H9 (cell line): ENCODE results near the gene NDUFS2. TPM values are rescaled to one million over a fixed set of nuclear protein-coding genes. Genes with fewer than 3 reads are reported as not detected.

Source experiments
- DNase-seq: peaks from one replicate; pipeline ENCODE4 v3.0.0-alpha.2; 2017
- H2AFZ ChIP-seq: one replicate; pipeline ENCODE4 v1.6.1; 2013; ENCODE audit warnings: mild to moderate bottlenecking, low read length, control low read depth, moderate library complexity
- H2AK5ac ChIP-seq: 2 replicates; pipeline ENCODE4 v1.6.1; 2013; ENCODE audit warnings: low read length, control low read depth, mixed read lengths; ENCODE audit not compliant: insufficient read length
- H2BK120ac ChIP-seq: one replicate; pipeline ENCODE4 v1.6.1; 2013; ENCODE audit warnings: low read depth, mild to moderate bottlenecking, low read length, control low read depth, inconsistent platforms; ENCODE audit not compliant: poor library complexity, severe bottlenecking
- H2BK12ac ChIP-seq: 2 replicates; pipeline ENCODE4 v1.6.1; 2013; ENCODE audit warnings: low read length, control low read depth, mixed read lengths, low read depth; ENCODE audit not compliant: insufficient read length
- H2BK15ac ChIP-seq: 2 replicates; pipeline ENCODE4 v1.6.1; 2013; ENCODE audit warnings: low read depth, low read length, control low read depth
- H2BK20ac ChIP-seq: one replicate; pipeline ENCODE4 v1.6.1; 2013; ENCODE audit warnings: low read depth, mild to moderate bottlenecking, low read length, control low read depth, inconsistent platforms; ENCODE audit not compliant: poor library complexity, severe bottlenecking
- H2BK5ac ChIP-seq: 2 replicates; pipeline ENCODE4 v1.6.1; 2013; ENCODE audit warnings: low read length, control low read depth, mixed read lengths; ENCODE audit not compliant: insufficient read length
- H3K14ac ChIP-seq: 2 replicates; pipeline ENCODE4 v1.6.1; 2013; ENCODE audit warnings: low read length, control low read depth; ENCODE audit not compliant: insufficient read depth
- H3K18ac ChIP-seq: 2 replicates; pipeline ENCODE4 v1.6.1; 2013; ENCODE audit warnings: low read depth, mild to moderate bottlenecking, mixed read lengths, low read length, control low read depth; ENCODE audit not compliant: insufficient read length
- H3K23ac ChIP-seq: 2 replicates; pipeline ENCODE4 v1.6.1; 2013; ENCODE audit warnings: low read length, control low read depth, mixed read lengths, low read depth; ENCODE audit not compliant: insufficient read length
- H3K23me2 ChIP-seq: 2 replicates; pipeline ENCODE4 v1.6.1; 2013; ENCODE audit warnings: low read depth, mild to moderate bottlenecking, mixed read lengths, low read length, control low read depth; ENCODE audit not compliant: insufficient read length, poor library complexity, severe bottlenecking
- H3K27ac ChIP-seq: 2 replicates; pipeline ENCODE4 v1.5.1; 2013; ENCODE audit warnings: low read length, control low read depth, mixed read lengths, low read depth; ENCODE audit not compliant: insufficient read length
- H3K27me3 ChIP-seq: 2 replicates; pipeline ENCODE4 v1.6.1; 2013; ENCODE audit warnings: low read length, control low read depth, inconsistent platforms; ENCODE audit not compliant: insufficient read depth
- H3K4ac ChIP-seq: 2 replicates; pipeline ENCODE4 v1.6.1; 2013; ENCODE audit warnings: low read depth, mild to moderate bottlenecking, control low read depth, inconsistent platforms, low read length, moderate library complexity
- H3K4me1 ChIP-seq: 2 replicates; pipeline ENCODE4 v1.6.1; 2013; ENCODE audit warnings: low read length, control low read depth, inconsistent platforms; ENCODE audit not compliant: insufficient read depth
- H3K4me2 ChIP-seq: 2 replicates; pipeline ENCODE4 v1.6.1; 2013; ENCODE audit warnings: low read length, control low read depth, mixed read lengths; ENCODE audit not compliant: insufficient read length, insufficient read depth
- H3K56ac ChIP-seq: 2 replicates; pipeline ENCODE4 v1.6.1; 2013; ENCODE audit warnings: low read depth, mild to moderate bottlenecking, mixed read lengths, low read length, control low read depth; ENCODE audit not compliant: insufficient read length
- H3K79me1 ChIP-seq: 2 replicates; pipeline ENCODE4 v1.6.1; 2013; ENCODE audit warnings: low read depth, mild to moderate bottlenecking, moderate library complexity, low read length, control low read depth, inconsistent platforms; ENCODE audit not compliant: insufficient read depth, poor library complexity, severe bottlenecking
- H3K79me2 ChIP-seq: 2 replicates; pipeline ENCODE4 v1.6.1; 2013; ENCODE audit warnings: low read length, control low read depth, inconsistent platforms; ENCODE audit not compliant: insufficient read depth
- H3K9ac ChIP-seq: 2 replicates; pipeline ENCODE4 v1.6.1; 2013; ENCODE audit warnings: low read length, control low read depth, mixed read lengths; ENCODE audit not compliant: insufficient read length; ENCODE audit errors: extremely low read depth
- H3K9me3 ChIP-seq: one replicate; pipeline ENCODE4 v1.6.1; 2013; ENCODE audit warnings: low read depth, low read length, inconsistent platforms; ENCODE audit not compliant: control insufficient read depth
- H3T11ph ChIP-seq: one replicate; pipeline ENCODE4 v1.6.1; 2013; ENCODE audit warnings: mild to moderate bottlenecking, low read length, control low read depth, inconsistent platforms
- H4K20me1 ChIP-seq: one replicate; pipeline ENCODE4 v1.6.1; 2013; ENCODE audit not compliant: control insufficient read depth, insufficient read length, insufficient read depth
- H4K5ac ChIP-seq: 2 replicates; pipeline ENCODE4 v1.6.1; 2013; ENCODE audit warnings: low read depth, mild to moderate bottlenecking, mixed read lengths, low read length, control low read depth; ENCODE audit not compliant: insufficient read length
- H4K8ac ChIP-seq: replicated peaks from 2 replicates; pipeline ENCODE4 v1.6.1; 2013; ENCODE audit warnings: low read length, control low read depth, mixed read lengths, low read depth; ENCODE audit not compliant: insufficient read length
- H4K91ac ChIP-seq: 2 replicates; pipeline ENCODE4 v1.6.1; 2013; ENCODE audit warnings: low read depth, mild to moderate bottlenecking, moderate library complexity, mixed read lengths, low read length, control low read depth; ENCODE audit not compliant: insufficient read length
- H3K27ac Mint-ChIP-seq, 3 experiments: 2 replicates in 2 of 3; 3 replicates in 1 of 3; pipeline ENCODE4 v1.8.0; 2020 to 2021; ENCODE audit warnings: mixed read lengths in 3 of 3, mild to moderate bottlenecking in 1 of 3, moderate library complexity in 1 of 3
- H3K27me3 Mint-ChIP-seq: 2 replicates; pipeline ENCODE4 v1.8.0; 2021; ENCODE audit warnings: low read depth, mild to moderate bottlenecking, moderate library complexity, mixed read lengths
- H3K36me3 Mint-ChIP-seq, 3 experiments: 2 replicates in 2 of 3; 3 replicates in 1 of 3; pipeline ENCODE4 v1.8.0; 2020 to 2021; ENCODE audit warnings: low read depth in 3 of 3, mixed read lengths in 3 of 3; ENCODE audit not compliant: insufficient read depth in 1 of 3
- H3K4me1 Mint-ChIP-seq, 2 experiments: 2 replicates each; pipeline ENCODE4 v1.8.0; 2020; ENCODE audit warnings: mixed read lengths in 2 of 2
- H3K4me3 Mint-ChIP-seq, 2 experiments: 2 replicates in 1 of 2; 3 replicates in 1 of 2; pipeline ENCODE4 v1.8.0; 2020 to 2021; ENCODE audit warnings: mild to moderate bottlenecking in 2 of 2, mixed read lengths in 2 of 2, moderate library complexity in 1 of 2
- H3K9me3 Mint-ChIP-seq, 2 experiments: 2 replicates in 1 of 2; 3 replicates in 1 of 2; pipeline ENCODE4 v1.8.0; 2020; ENCODE audit warnings: mild to moderate bottlenecking in 2 of 2, mixed read lengths in 2 of 2, moderate library complexity in 1 of 2
- WGBS: extraction: QIAGEN DNeasy Blood & Tissue Kit; methylation state at CpG from one replicate; pipeline ENCODE4 v1.1.7; 2013; ENCODE audit warnings: missing lambda C conversion rate, low lambda C conversion rate, mixed read lengths; ENCODE audit not compliant: insufficient read length; ENCODE audit errors: extremely low coverage; 5-methylcytosine and 5-hydroxymethylcytosine counted together
- total RNA-seq: library from RNA; stranded (reverse); gene quantifications from 2 replicates; pipeline ENCODE4 v1.2.1, GENCODE V29; 2021
- TF ChIP-seq, protein P1 (sequence below): fragments of 200-600 bp; sonication (generic); conservative IDR thresholded peaks from 3 replicates; pipeline ENCODE4 v1.8.0; 2021; ENCODE audit warnings: antibody characterized with exemption, mild to moderate bottlenecking

NDUFS2 gene
- total RNA-seq, 1 experiment from 2014 or later = 84.5 TPM

DNA sequence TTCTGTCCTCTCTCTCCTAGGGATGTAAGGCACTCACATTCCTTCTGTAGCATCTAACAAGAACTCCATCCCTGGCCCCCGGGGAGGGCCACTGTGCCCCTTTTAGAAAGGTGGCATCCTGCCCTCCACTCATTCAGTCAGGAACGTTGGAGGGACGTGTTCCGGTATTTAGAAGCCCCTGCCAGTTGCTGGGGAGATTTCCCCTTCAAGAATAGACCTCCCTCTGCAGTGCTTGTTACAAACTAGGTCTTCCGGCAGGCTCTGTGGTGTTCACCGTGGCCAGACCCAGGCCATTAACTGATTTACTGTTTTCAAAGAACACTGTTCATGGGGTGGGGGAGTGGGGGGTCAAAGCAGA, 57.2 kb downstream of the NDUFS2 start:
- H2BK12ac ChIP-seq = no peak overlapping the region
- peaks cover 80% of the 10 kb centered on the region for H3K27me3 Mint-ChIP-seq
- DNase-seq = no peak
- peaks cover 6% of the 10 kb centered on the region for H3K9me3 ChIP-seq
- no peak overlapping the region for H2BK5ac ChIP-seq
- no peak overlapping the region for H2BK15ac ChIP-seq
- H3K4me2 ChIP-seq = peak overlapping the region; percentile 55
- H3K27me3 ChIP-seq = peaks cover 12% of the 10 kb centered on the region; the same call in 1 of the 2 replicates
- H3K23me2 ChIP-seq = peaks cover 11% of the 10 kb centered on the region
- no peak overlapping the region for H4K8ac ChIP-seq
- TF ChIP-seq, protein P1, sequence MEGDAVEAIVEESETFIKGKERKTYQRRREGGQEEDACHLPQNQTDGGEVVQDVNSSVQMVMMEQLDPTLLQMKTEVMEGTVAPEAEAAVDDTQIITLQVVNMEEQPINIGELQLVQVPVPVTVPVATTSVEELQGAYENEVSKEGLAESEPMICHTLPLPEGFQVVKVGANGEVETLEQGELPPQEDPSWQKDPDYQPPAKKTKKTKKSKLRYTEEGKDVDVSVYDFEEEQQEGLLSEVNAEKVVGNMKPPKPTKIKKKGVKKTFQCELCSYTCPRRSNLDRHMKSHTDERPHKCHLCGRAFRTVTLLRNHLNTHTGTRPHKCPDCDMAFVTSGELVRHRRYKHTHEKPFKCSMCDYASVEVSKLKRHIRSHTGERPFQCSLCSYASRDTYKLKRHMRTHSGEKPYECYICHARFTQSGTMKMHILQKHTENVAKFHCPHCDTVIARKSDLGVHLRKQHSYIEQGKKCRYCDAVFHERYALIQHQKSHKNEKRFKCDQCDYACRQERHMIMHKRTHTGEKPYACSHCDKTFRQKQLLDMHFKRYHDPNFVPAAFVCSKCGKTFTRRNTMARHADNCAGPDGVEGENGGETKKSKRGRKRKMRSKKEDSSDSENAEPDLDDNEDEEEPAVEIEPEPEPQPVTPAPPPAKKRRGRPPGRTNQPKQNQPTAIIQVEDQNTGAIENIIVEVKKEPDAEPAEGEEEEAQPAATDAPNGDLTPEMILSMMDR = no peak
- no peaks in the 10 kb centered on the region for H3K79me2 ChIP-seq
- no peak overlapping the region for H3K27ac ChIP-seq
- peaks cover 27 to 28% of the 10 kb centered on the region in 2 experiments for H3K9me3 Mint-ChIP-seq
- H3K4me1 Mint-ChIP-seq = peaks cover 17 to 26% of the 10 kb centered on the region in 2 experiments
- H3K4me3 Mint-ChIP-seq = peak overlapping the region; percentile 59 to 78
- no peak overlapping the region for H4K91ac ChIP-seq
- no peak overlapping the region for H2AK5ac ChIP-seq
- H3K79me1 ChIP-seq = no peaks in the 10 kb centered on the region
- no peak overlapping the region for H3K56ac ChIP-seq
- no peak overlapping the region for H2AFZ ChIP-seq
- no peaks in the 10 kb centered on the region for H4K20me1 ChIP-seq
- no peak overlapping the region for H3K18ac ChIP-seq
- peaks cover 13 to 20% (median 14%) of the 10 kb centered on the region in 3 experiments for H3K36me3 Mint-ChIP-seq
- no peak overlapping the region for H3K23ac ChIP-seq
- peaks cover 5% of the 10 kb centered on the region; the same call in 1 of the 2 replicates for H3K4me1 ChIP-seq
- no peak overlapping the region for H3K9ac ChIP-seq
- no peak overlapping the region for H2BK20ac ChIP-seq
- H2BK120ac ChIP-seq = no peak overlapping the region
- H3T11ph ChIP-seq = no peak overlapping the region
- no CpG with 5 or more reads among the region's 6 CpGs for WGBS
- H4K5ac ChIP-seq = no peak overlapping the region
- no peak overlapping the region for H3K14ac ChIP-seq
- no peak overlapping the region for H3K27ac Mint-ChIP-seq
- no peak overlapping the region for H3K4ac ChIP-seq
